Adrenal gland (tissue), 5 donors: ENCODE results near the gene GIMAP8.

ENCODE experiments used
- CTCF ChIP-seq, 6 experiments: fragments of 450-650 bp in 4 of 6; fragments of 200-600 bp in 2 of 6; sonication (generic) in 1 of 6; IDR thresholded peaks; 1 replicate in 5 of 6; 2 replicates in 1 of 6; pipeline versions ENCODE4 v1.5.1 to v1.8.0; 2016 to 2021; ENCODE audit warnings: antibody characterized with exemption in 6 of 6, mild to moderate bottlenecking in 2 of 6, moderate library complexity in 1 of 6
- POLR2A ChIP-seq, 2 donors: fragments of 450-650 bp; IDR thresholded peaks; one replicate each; pipeline ENCODE4 v1.6.1; 2017; ENCODE audit warnings: antibody characterized with exemption in 2 of 2, mild to moderate bottlenecking in 2 of 2, moderate library complexity in 1 of 2
- donor health status: DM: no; HTN: no; CAD: no.

GRCh38 chr7:150465414-150465813, 15.0 kb downstream of the GIMAP8 start:
- TF ChIP-seq CTCF (IDR thresholded peaks at IDR 0.05) (no peak), POLR2A (IDR thresholded peaks at IDR 0.05) (no peak)
